Gastrocnemius medialis (tissue), 4 donors: ENCODE results near the gene ADAMTS15.

Experiments used
- POLR2A ChIP-seq, 2 donors: fragments of 450-650 bp; IDR thresholded peaks; one replicate each; pipeline ENCODE4 v1.6.1; 2017; ENCODE audit warnings: antibody characterized with exemption in 2 of 2, mild to moderate bottlenecking in 2 of 2, moderate library complexity in 2 of 2
- TF ChIP-seq, protein P1 (sequence below), 5 experiments: fragments of 450-650 bp in 3 of 5; fragments of 200-600 bp in 2 of 5; sonication (generic) in 2 of 5; IDR thresholded peaks in 4 of 5; conservative IDR thresholded peaks in 1 of 5; 1 replicate in 4 of 5; 2 replicates in 1 of 5; pipeline ENCODE4 v1.5.1; 2016 to 2019; ENCODE audit warnings: antibody characterized with exemption in 5 of 5, mild to moderate bottlenecking in 3 of 5, moderate library complexity in 3 of 5

DNA sequence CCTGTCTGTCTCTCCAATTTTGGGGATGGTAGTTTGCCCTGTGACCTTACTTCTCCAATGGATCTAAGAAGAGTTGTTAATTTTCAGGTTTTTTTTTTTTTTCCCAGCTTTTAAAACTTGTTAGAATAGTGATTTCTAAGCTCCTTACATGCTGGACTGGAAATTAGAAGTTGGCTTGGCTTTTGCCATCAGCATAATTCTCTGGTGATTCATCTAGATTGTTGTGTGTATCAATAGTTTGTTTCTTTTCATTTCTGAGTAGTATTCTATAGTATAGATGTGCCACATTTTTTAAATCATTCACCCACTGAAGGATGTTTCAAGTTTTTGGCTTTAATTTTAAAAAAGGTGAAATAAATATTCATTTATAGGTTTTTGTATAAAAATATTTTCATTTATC, 51.4 kb downstream of the ADAMTS15 start:
- TF ChIP-seq, protein P1, sequence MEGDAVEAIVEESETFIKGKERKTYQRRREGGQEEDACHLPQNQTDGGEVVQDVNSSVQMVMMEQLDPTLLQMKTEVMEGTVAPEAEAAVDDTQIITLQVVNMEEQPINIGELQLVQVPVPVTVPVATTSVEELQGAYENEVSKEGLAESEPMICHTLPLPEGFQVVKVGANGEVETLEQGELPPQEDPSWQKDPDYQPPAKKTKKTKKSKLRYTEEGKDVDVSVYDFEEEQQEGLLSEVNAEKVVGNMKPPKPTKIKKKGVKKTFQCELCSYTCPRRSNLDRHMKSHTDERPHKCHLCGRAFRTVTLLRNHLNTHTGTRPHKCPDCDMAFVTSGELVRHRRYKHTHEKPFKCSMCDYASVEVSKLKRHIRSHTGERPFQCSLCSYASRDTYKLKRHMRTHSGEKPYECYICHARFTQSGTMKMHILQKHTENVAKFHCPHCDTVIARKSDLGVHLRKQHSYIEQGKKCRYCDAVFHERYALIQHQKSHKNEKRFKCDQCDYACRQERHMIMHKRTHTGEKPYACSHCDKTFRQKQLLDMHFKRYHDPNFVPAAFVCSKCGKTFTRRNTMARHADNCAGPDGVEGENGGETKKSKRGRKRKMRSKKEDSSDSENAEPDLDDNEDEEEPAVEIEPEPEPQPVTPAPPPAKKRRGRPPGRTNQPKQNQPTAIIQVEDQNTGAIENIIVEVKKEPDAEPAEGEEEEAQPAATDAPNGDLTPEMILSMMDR (IDR thresholded peaks at IDR 0.05 in 4 of 5, conservative IDR thresholded peaks at IDR 0.05 in 1 of 5) = no peak
- no peak for TF ChIP-seq POLR2A (IDR thresholded peaks at IDR 0.05)
